Astrocyte (in vitro differentiated cells and primary cell): ENCODE results near the gene VPS13C. TPM values are rescaled to one million over a fixed set of nuclear protein-coding genes. Genes with fewer than 3 reads are reported as not detected.

ENCODE experiments used
- DNase-seq: peaks from one replicate; pipeline ENCODE4 v3.0.0-alpha.2; 2010; ENCODE audit warnings: low read depth
- FAIRE-seq: peaks from 2 replicates; lab custom pipeline; 2011; peaks lifted over from hg19 to GRCh38; lab: Jason Lieb, UNC
- H2AFZ ChIP-seq: 2 replicates; pipeline ENCODE4 v1.6.0; 2012; ENCODE audit warnings: low read depth, low read length, inconsistent platforms
- H3K27ac ChIP-seq: 2 replicates; pipeline ENCODE4 v1.5.1; 2011; ENCODE audit warnings: low read depth, low read length, inconsistent platforms
- H3K27me3 ChIP-seq: 2 replicates; pipeline ENCODE4 v1.6.0; 2011; ENCODE audit warnings: low read length, inconsistent platforms; ENCODE audit not compliant: insufficient read depth
- H3K36me3 ChIP-seq: 2 replicates; pipeline ENCODE4 v1.5.1; 2011; ENCODE audit warnings: low read length, inconsistent platforms; ENCODE audit not compliant: insufficient read depth
- H3K4me1 ChIP-seq: 2 replicates; pipeline ENCODE4 v1.5.1; 2011; ENCODE audit warnings: low read length, inconsistent platforms; ENCODE audit not compliant: insufficient read depth
- H3K4me2 ChIP-seq: 2 replicates; pipeline ENCODE4 v1.6.0; 2012; ENCODE audit warnings: low read length, inconsistent platforms
- H3K4me3 ChIP-seq: 2 replicates; pipeline ENCODE4 v1.5.1; 2011; ENCODE audit warnings: low read depth, mild to moderate bottlenecking, low read length, inconsistent platforms; ENCODE audit not compliant: insufficient read depth
- H3K79me2 ChIP-seq: 2 replicates; pipeline ENCODE4 v1.6.0; 2012; ENCODE audit warnings: mild to moderate bottlenecking, low read length, inconsistent platforms; ENCODE audit not compliant: insufficient read depth
- H3K9ac ChIP-seq: 2 replicates; pipeline ENCODE4 v1.6.0; 2012; ENCODE audit warnings: mild to moderate bottlenecking, low read length, inconsistent platforms
- H3K9me3 ChIP-seq: 2 replicates; pipeline ENCODE4 v1.5.1; 2012; ENCODE audit warnings: low read depth, mild to moderate bottlenecking, low read length, inconsistent platforms; ENCODE audit not compliant: insufficient read depth
- H4K20me1 ChIP-seq: 2 replicates; pipeline ENCODE4 v1.6.0; 2012; ENCODE audit warnings: low read length, inconsistent platforms; ENCODE audit not compliant: insufficient read depth
- H3K27ac Mint-ChIP-seq: one replicate; pipeline ENCODE4 v1.8.0; 2021; ENCODE audit warnings: mild to moderate bottlenecking, mixed read lengths; ENCODE audit not compliant: unreplicated experiment
- H3K27me3 Mint-ChIP-seq: one replicate; pipeline ENCODE4 v1.8.0; 2021; ENCODE audit warnings: low read depth, mixed read lengths; ENCODE audit not compliant: unreplicated experiment
- H3K36me3 Mint-ChIP-seq: one replicate; pipeline ENCODE4 v1.8.0; 2021; ENCODE audit warnings: low read depth, mixed read lengths; ENCODE audit not compliant: unreplicated experiment
- H3K4me1 Mint-ChIP-seq: one replicate; pipeline ENCODE4 v1.8.0; 2021; ENCODE audit warnings: low read depth, mixed read lengths; ENCODE audit not compliant: unreplicated experiment
- H3K4me3 Mint-ChIP-seq: one replicate; pipeline ENCODE4 v1.8.0; 2021; ENCODE audit warnings: mild to moderate bottlenecking, moderate library complexity, mixed read lengths; ENCODE audit not compliant: unreplicated experiment
- H3K9me3 Mint-ChIP-seq: one replicate; pipeline ENCODE4 v1.8.0; 2021; ENCODE audit warnings: mild to moderate bottlenecking, mixed read lengths; ENCODE audit not compliant: unreplicated experiment
- CTCF ChIP-seq: IDR thresholded peaks from 2 replicates; pipeline ENCODE4 v1.5.1; 2011; ENCODE audit warnings: low read depth, mild to moderate bottlenecking, inconsistent platforms, low read length, moderate library complexity; ENCODE audit not compliant: insufficient read depth
- EZH2 ChIP-seq: IDR thresholded peaks from 2 replicates; pipeline ENCODE4 v1.6.1; 2012; ENCODE audit warnings: mild to moderate bottlenecking, low read length, inconsistent platforms; ENCODE audit not compliant: insufficient read depth
- total RNA-seq: library from RNA; stranded (reverse); gene quantifications from 2 replicates; pipeline ENCODE4 v1.2.1, GENCODE V29; 2021

Gene VPS13C
- total RNA-seq, 1 donor from 2014 or later: 35.4 TPM

- DNase-seq: no peak
- H3K4me3 ChIP-seq: no peak overlapping the region
- no peaks in the 10 kb centered on the region for H3K9me3 ChIP-seq
- peaks cover 9% of the 10 kb centered on the region for H3K36me3 Mint-ChIP-seq
- FAIRE-seq: no peak
- H3K27ac ChIP-seq: no peak overlapping the region
- H2AFZ ChIP-seq: no peak overlapping the region
- no peak overlapping the region for H3K4me2 ChIP-seq
- no peaks in the 10 kb centered on the region for H4K20me1 ChIP-seq
- H3K9me3 Mint-ChIP-seq: peaks cover 2% of the 10 kb centered on the region
- no peak overlapping the region for H3K4me3 Mint-ChIP-seq
- no peak overlapping the region for H3K9ac ChIP-seq
- no peaks in the 10 kb centered on the region for H3K79me2 ChIP-seq
- no peak overlapping the region for H3K27ac Mint-ChIP-seq
- no peaks in the 10 kb centered on the region for H3K4me1 ChIP-seq
- no peaks in the 10 kb centered on the region for H3K27me3 ChIP-seq
- H3K4me1 Mint-ChIP-seq: no peaks in the 10 kb centered on the region
- H3K27me3 Mint-ChIP-seq: no peaks in the 10 kb centered on the region
- TF ChIP-seq EZH2 (no peak), CTCF (no peak)
- H3K36me3 ChIP-seq: no peaks in the 10 kb centered on the region
Measured at GRCh38 chr15:61851955-61852354, 208.3 kb downstream of the VPS13C start.

- no peaks in the 10 kb centered on the region for H3K36me3 ChIP-seq
- no peaks in the 10 kb centered on the region for H4K20me1 ChIP-seq
- no peaks in the 10 kb centered on the region for H3K27me3 ChIP-seq
- no peak overlapping the region for H3K4me3 Mint-ChIP-seq
- no peaks in the 10 kb centered on the region for H3K27me3 Mint-ChIP-seq
- DNase-seq (no peak), FAIRE-seq (no peak)
- H3K9ac ChIP-seq: no peak overlapping the region
- no peaks in the 10 kb centered on the region for H3K9me3 ChIP-seq
- H3K79me2 ChIP-seq: no peaks in the 10 kb centered on the region
- no peak overlapping the region for H3K4me3 ChIP-seq
- no peak overlapping the region for H2AFZ ChIP-seq
- H3K4me1 Mint-ChIP-seq: no peaks in the 10 kb centered on the region
- peaks cover 2% of the 10 kb centered on the region for H3K9me3 Mint-ChIP-seq
- no peak overlapping the region for H3K4me2 ChIP-seq
- no peak overlapping the region for H3K27ac Mint-ChIP-seq
- TF ChIP-seq CTCF: no peak
- TF ChIP-seq EZH2: no peak
- H3K36me3 Mint-ChIP-seq: peaks cover 9% of the 10 kb centered on the region
- H3K4me1 ChIP-seq: no peaks in the 10 kb centered on the region
- H3K27ac ChIP-seq: no peak overlapping the region
Measured at GRCh38 chr15:61849447-61849846, 210.8 kb downstream of the VPS13C start.

- Histone ChIP-seq H3K4me1 (no peaks in the 10 kb centered on the region), H3K79me2 (no peaks in the 10 kb centered on the region), H3K36me3 (no peaks in the 10 kb centered on the region), H4K20me1 (no peaks in the 10 kb centered on the region), H3K9ac (no peak overlapping the region), H3K27ac (no peak overlapping the region), H3K4me2 (no peak overlapping the region), H3K9me3 (no peaks in the 10 kb centered on the region), H2AFZ (no peak overlapping the region), H3K27me3 (peaks cover 7% of the 10 kb centered on the region), H3K4me3 (no peak overlapping the region)
- FAIRE-seq (no peak), DNase-seq (no peak)
- H3K9me3 Mint-ChIP-seq: no peaks in the 10 kb centered on the region
- no peak for TF ChIP-seq CTCF
- no peaks in the 10 kb centered on the region for H3K4me1 Mint-ChIP-seq
- no peak overlapping the region for H3K4me3 Mint-ChIP-seq
- no peaks in the 10 kb centered on the region for H3K36me3 Mint-ChIP-seq
- no peaks in the 10 kb centered on the region for H3K27me3 Mint-ChIP-seq
- no peak overlapping the region for H3K27ac Mint-ChIP-seq
Measured at GRCh38 chr15:61841466-61841865, 218.8 kb downstream of the VPS13C start.
